K562 (cell line): ENCODE data around the gene CD2.

Experiments
- GABPA ChIP-seq: fragments of 200-800 bp; sonication (Bioruptor generic); conservative IDR thresholded peaks from 2 replicates; pipeline ENCODE4 v1.6.1; 2016; ENCODE audit warnings: low read depth, missing genetic modification characterization, missing compliant biosample characterization
- TF ChIP-seq, protein P1 (sequence below), 3 experiments: IDR thresholded peaks in 2 of 3; conservative IDR thresholded peaks in 1 of 3; 2 replicates each; pipeline ENCODE4 v1.5.1; 2011 to 2012; ENCODE audit warnings: low read length in 3 of 3, mild to moderate bottlenecking in 3 of 3, control low read depth in 2 of 3, improper control_type of control experiment in 1 of 3, inconsistent platforms in 1 of 3, low read depth in 1 of 3, mixed read lengths in 1 of 3, moderate library complexity in 1 of 3; ENCODE audit not compliant: insufficient read depth in 2 of 3

DNA sequence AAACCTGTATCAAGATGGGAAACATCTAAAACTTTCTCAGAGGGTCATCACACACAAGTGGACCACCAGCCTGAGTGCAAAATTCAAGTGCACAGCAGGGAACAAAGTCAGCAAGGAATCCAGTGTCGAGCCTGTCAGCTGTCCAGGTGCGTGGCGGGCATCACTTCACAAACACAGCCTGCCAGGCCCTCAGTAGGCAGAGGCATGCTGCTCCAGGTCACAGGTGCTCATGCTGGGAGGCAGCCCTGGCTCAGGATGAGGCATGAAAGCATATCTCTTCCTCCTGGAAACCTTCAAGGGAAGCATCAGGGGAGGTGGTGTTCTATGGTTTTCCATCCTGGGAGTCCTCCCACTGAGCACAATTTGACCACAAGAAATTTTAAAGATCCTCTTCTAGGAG is 6.3 kb downstream of the CD2 start:
- TF ChIP-seq, protein P1, sequence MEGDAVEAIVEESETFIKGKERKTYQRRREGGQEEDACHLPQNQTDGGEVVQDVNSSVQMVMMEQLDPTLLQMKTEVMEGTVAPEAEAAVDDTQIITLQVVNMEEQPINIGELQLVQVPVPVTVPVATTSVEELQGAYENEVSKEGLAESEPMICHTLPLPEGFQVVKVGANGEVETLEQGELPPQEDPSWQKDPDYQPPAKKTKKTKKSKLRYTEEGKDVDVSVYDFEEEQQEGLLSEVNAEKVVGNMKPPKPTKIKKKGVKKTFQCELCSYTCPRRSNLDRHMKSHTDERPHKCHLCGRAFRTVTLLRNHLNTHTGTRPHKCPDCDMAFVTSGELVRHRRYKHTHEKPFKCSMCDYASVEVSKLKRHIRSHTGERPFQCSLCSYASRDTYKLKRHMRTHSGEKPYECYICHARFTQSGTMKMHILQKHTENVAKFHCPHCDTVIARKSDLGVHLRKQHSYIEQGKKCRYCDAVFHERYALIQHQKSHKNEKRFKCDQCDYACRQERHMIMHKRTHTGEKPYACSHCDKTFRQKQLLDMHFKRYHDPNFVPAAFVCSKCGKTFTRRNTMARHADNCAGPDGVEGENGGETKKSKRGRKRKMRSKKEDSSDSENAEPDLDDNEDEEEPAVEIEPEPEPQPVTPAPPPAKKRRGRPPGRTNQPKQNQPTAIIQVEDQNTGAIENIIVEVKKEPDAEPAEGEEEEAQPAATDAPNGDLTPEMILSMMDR (IDR thresholded peaks at IDR 0.05 in 2 of 3, conservative IDR thresholded peaks at IDR 0.05 in 1 of 3; ENCODE audit: insufficient read depth in 2 of 3, low read depth in 1 of 3, low read length in 3 of 3): no peak
- TF ChIP-seq GABPA (tag): no peak
